H1 (cell line): ENCODE measurements around the gene CELA2A. TPM values are rescaled to one million over a fixed set of nuclear protein-coding genes. Genes with fewer than 3 reads are reported as not detected.

Experiments used
- ASH2L ChIP-seq: fragments of 200-600, 300-600 bp; sonication (generic); IDR thresholded peaks from one replicate; pipeline ENCODE4 v1.7.1; 2017; ENCODE audit warnings: low read length
- BACH1 ChIP-seq: IDR thresholded peaks from 2 replicates; pipeline ENCODE4 v1.6.1; 2012; ENCODE audit warnings: low read length, improper control_type of control experiment
- BCL11A ChIP-seq, 2 experiments: IDR thresholded peaks; one replicate each; pipeline ENCODE4 v1.6.1; 2011; ENCODE audit warnings: low read depth in 2 of 2, low read length in 2 of 2, mild to moderate bottlenecking in 2 of 2
- CHD1 ChIP-seq: IDR thresholded peaks from 2 replicates; pipeline ENCODE4 v1.6.1; 2012; ENCODE audit warnings: low read depth, low read length, improper control_type of control experiment
- HDAC6 ChIP-seq: IDR thresholded peaks from one replicate; pipeline ENCODE4 v1.7.1; 2012; ENCODE audit warnings: low read depth, mild to moderate bottlenecking, inconsistent platforms, low read length, moderate library complexity
- RAD21 ChIP-seq, 2 experiments: IDR thresholded peaks in 1 of 2; conservative IDR thresholded peaks in 1 of 2; 2 replicates each; pipeline ENCODE4 v1.6.1; 2011; ENCODE audit warnings: low read depth in 2 of 2, low read length in 2 of 2, improper control_type of control experiment in 1 of 2, inconsistent platforms in 1 of 2, mild to moderate bottlenecking in 1 of 2, moderate library complexity in 1 of 2
- SAP30 ChIP-seq: fragments of 300-600 bp; sonication (generic); IDR thresholded peaks from 2 replicates; pipeline ENCODE4 v1.7.1; 2012; ENCODE audit warnings: low read length, moderate library complexity, mild to moderate bottlenecking, inconsistent platforms; ENCODE audit not compliant: insufficient read depth, insufficient replicate concordance
- SP2 ChIP-seq: IDR thresholded peaks from 2 replicates; pipeline ENCODE4 v1.6.1; 2012; ENCODE audit warnings: mild to moderate bottlenecking, low read length, inconsistent platforms
- SP4 ChIP-seq: IDR thresholded peaks from 2 replicates; pipeline ENCODE4 v1.6.1; 2012; ENCODE audit warnings: low read length, inconsistent platforms
- SUZ12 ChIP-seq: fragments of 200-600 bp; sonication (generic); IDR thresholded peaks from 2 replicates; pipeline ENCODE4 v1.6.1; 2012; ENCODE audit warnings: mild to moderate bottlenecking, inconsistent platforms, low read length, moderate library complexity, mixed read lengths
- TAF7 ChIP-seq: optimal IDR thresholded peaks from 2 replicates; pipeline ENCODE3; 2011; ENCODE audit warnings: low read depth, mild to moderate bottlenecking, inconsistent platforms, low read length, moderate library complexity, borderline replicate concordance
- polyA plus RNA-seq, 7 experiments: library from polyadenylated mRNA; depleted of rRNA in 3 of 7; stranded (reverse) in 5 of 7; unstranded in 2 of 7; fragments of >200 nt in 5 of 7; fragments of 200-250 nt in 2 of 7; gene quantifications; 1 replicate in 5 of 7; 2 replicates in 1 of 7; 4 replicates in 1 of 7; pipeline versions ENCODE4 v1.2.1 to v1.2.3, GENCODE V29; 2011 to 2013; ENCODE audit warnings: missing spikeins in 2 of 7, mixed read lengths in 2 of 7
- total RNA-seq: library from RNA; stranded (reverse); fragmentation: NEBNext Ultra II Directional; extraction: Animal tissue kit (Norgen Biotek cat#: 25700); gene quantifications from 2 replicates; pipeline ENCODE4 v1.2.1, GENCODE V29; 2021
- TF ChIP-seq, protein P1 (sequence below): fragments of 300-600 bp; sonication (generic); IDR thresholded peaks from 2 replicates; pipeline ENCODE4 v1.7.1; 2012; ENCODE audit warnings: low read length, moderate library complexity, mild to moderate bottlenecking, inconsistent platforms; ENCODE audit not compliant: insufficient replicate concordance

CELA2A gene
- total and polyA plus RNA-seq, 2 of the 8 experiments (the other 6 are each of a cell fraction or from before 2014, with no cell fraction given): not detected

DNA sequence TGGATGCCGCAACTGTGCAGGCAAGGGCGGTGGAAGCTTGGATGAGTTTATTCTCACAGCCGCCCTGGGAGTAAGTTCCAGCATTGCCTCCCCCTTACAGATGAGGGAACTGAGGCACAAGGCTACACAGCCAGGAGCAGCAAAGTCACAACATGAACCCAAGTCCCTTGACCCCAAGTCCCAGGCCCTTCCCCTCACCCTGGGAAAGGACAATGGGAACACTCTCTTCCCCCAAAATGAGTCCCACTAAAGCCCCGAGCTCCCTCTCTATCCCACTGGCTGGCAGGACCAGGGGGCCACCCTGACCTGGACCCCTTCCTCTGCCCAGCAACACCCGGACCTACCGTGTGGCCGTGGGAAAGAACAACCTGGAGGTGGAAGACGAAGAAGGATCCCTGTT, 14.4 kb upstream of the CELA2A start (continued):
- TF ChIP-seq, protein P1, sequence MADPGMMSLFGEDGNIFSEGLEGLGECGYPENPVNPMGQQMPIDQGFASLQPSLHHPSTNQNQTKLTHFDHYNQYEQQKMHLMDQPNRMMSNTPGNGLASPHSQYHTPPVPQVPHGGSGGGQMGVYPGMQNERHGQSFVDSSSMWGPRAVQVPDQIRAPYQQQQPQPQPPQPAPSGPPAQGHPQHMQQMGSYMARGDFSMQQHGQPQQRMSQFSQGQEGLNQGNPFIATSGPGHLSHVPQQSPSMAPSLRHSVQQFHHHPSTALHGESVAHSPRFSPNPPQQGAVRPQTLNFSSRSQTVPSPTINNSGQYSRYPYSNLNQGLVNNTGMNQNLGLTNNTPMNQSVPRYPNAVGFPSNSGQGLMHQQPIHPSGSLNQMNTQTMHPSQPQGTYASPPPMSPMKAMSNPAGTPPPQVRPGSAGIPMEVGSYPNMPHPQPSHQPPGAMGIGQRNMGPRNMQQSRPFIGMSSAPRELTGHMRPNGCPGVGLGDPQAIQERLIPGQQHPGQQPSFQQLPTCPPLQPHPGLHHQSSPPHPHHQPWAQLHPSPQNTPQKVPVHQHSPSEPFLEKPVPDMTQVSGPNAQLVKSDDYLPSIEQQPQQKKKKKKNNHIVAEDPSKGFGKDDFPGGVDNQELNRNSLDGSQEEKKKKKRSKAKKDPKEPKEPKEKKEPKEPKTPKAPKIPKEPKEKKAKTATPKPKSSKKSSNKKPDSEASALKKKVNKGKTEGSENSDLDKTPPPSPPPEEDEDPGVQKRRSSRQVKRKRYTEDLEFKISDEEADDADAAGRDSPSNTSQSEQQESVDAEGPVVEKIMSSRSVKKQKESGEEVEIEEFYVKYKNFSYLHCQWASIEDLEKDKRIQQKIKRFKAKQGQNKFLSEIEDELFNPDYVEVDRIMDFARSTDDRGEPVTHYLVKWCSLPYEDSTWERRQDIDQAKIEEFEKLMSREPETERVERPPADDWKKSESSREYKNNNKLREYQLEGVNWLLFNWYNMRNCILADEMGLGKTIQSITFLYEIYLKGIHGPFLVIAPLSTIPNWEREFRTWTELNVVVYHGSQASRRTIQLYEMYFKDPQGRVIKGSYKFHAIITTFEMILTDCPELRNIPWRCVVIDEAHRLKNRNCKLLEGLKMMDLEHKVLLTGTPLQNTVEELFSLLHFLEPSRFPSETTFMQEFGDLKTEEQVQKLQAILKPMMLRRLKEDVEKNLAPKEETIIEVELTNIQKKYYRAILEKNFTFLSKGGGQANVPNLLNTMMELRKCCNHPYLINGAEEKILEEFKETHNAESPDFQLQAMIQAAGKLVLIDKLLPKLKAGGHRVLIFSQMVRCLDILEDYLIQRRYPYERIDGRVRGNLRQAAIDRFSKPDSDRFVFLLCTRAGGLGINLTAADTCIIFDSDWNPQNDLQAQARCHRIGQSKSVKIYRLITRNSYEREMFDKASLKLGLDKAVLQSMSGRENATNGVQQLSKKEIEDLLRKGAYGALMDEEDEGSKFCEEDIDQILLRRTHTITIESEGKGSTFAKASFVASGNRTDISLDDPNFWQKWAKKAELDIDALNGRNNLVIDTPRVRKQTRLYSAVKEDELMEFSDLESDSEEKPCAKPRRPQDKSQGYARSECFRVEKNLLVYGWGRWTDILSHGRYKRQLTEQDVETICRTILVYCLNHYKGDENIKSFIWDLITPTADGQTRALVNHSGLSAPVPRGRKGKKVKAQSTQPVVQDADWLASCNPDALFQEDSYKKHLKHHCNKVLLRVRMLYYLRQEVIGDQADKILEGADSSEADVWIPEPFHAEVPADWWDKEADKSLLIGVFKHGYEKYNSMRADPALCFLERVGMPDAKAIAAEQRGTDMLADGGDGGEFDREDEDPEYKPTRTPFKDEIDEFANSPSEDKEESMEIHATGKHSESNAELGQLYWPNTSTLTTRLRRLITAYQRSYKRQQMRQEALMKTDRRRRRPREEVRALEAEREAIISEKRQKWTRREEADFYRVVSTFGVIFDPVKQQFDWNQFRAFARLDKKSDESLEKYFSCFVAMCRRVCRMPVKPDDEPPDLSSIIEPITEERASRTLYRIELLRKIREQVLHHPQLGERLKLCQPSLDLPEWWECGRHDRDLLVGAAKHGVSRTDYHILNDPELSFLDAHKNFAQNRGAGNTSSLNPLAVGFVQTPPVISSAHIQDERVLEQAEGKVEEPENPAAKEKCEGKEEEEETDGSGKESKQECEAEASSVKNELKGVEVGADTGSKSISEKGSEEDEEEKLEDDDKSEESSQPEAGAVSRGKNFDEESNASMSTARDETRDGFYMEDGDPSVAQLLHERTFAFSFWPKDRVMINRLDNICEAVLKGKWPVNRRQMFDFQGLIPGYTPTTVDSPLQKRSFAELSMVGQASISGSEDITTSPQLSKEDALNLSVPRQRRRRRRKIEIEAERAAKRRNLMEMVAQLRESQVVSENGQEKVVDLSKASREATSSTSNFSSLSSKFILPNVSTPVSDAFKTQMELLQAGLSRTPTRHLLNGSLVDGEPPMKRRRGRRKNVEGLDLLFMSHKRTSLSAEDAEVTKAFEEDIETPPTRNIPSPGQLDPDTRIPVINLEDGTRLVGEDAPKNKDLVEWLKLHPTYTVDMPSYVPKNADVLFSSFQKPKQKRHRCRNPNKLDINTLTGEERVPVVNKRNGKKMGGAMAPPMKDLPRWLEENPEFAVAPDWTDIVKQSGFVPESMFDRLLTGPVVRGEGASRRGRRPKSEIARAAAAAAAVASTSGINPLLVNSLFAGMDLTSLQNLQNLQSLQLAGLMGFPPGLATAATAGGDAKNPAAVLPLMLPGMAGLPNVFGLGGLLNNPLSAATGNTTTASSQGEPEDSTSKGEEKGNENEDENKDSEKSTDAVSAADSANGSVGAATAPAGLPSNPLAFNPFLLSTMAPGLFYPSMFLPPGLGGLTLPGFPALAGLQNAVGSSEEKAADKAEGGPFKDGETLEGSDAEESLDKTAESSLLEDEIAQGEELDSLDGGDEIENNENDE: no peak
- TF ChIP-seq RAD21 (IDR thresholded peaks at IDR 0.05 in 1 of 2, conservative IDR thresholded peaks at IDR 0.05 in 1 of 2; ENCODE audit: low read depth in 2 of 2, low read length in 2 of 2) (no peak), SP4 (no peak), CHD1 (no peak), BACH1 (no peak), BCL11A (IDR thresholded peaks at IDR 0.05; ENCODE audit: low read depth in 2 of 2, low read length in 2 of 2) (no peak), TAF7 (no peak), ASH2L (no peak), SAP30 (no peak), SP2 (no peak), SUZ12 (no peak), HDAC6 (no peak)
